SU-DHL-6 (cell line): ENCODE results near the gene DOK6.

Source experiments
- H2AFZ ChIP-seq: fragments of 200-600 bp; sonication (generic); 2 replicates; pipeline ENCODE4 v1.6.1; 2014; ENCODE audit warnings: low read depth, mild to moderate bottlenecking, moderate library complexity, mixed read lengths, antibody characterized with exemption, low read length; ENCODE audit not compliant: severe bottlenecking
- H3F3A ChIP-seq: fragments of 200-600 bp; shearing (Covaris generic); 2 replicates; pipeline ENCODE4 v1.6.0; 2016; ENCODE audit warnings: antibody characterized with exemption, mild to moderate bottlenecking; ENCODE audit not compliant: insufficient read depth
- H3K27ac ChIP-seq: fragments of 200-600 bp; sonication (generic); 2 replicates; pipeline ENCODE4 v1.5.1; 2016; ENCODE audit warnings: low read depth, mild to moderate bottlenecking, low read length, moderate library complexity, mixed read lengths
- H3K27me3 ChIP-seq: fragments of 200-600 bp; sonication (generic), shearing (Covaris generic); 2 replicates; pipeline ENCODE4 v1.6.0; 2014; ENCODE audit warnings: mild to moderate bottlenecking, low read length
- H3K36me3 ChIP-seq: fragments of 200-600 bp; sonication (generic); 2 replicates; pipeline ENCODE4 v1.6.1; 2014; ENCODE audit warnings: mild to moderate bottlenecking, low read length, mixed read lengths
- H3K4me2 ChIP-seq: fragments of 300-600, 200-600 bp; shearing (Covaris generic), sonication (generic); 2 replicates; pipeline ENCODE4 v1.6.0; 2014; ENCODE audit warnings: low read length, low read depth, mild to moderate bottlenecking; ENCODE audit not compliant: poor library complexity, severe bottlenecking
- H3K4me3 ChIP-seq: fragments of 200-600 bp; sonication (generic); 2 replicates; pipeline ENCODE4 v1.5.1; 2014; ENCODE audit warnings: antibody characterized with exemption, low read length, mild to moderate bottlenecking, mixed read lengths; ENCODE audit not compliant: insufficient read depth, poor library complexity, severe bottlenecking
- H3K79me2 ChIP-seq: fragments of 200-600 bp; sonication (generic); 2 replicates; pipeline ENCODE4 v1.6.1; 2014; ENCODE audit warnings: mild to moderate bottlenecking, low read length, moderate library complexity; ENCODE audit not compliant: insufficient read depth
- H3K9ac ChIP-seq: fragments of 200-600 bp; sonication (generic); 2 replicates; pipeline ENCODE4 v1.7.0; 2014; ENCODE audit warnings: mild to moderate bottlenecking, low read length
- H3K9me2 ChIP-seq: fragments of 200-600 bp; sonication (generic); replicated peaks from 2 replicates; pipeline ENCODE4 v1.6.1; 2014; ENCODE audit warnings: low read length; ENCODE audit not compliant: insufficient read depth
- H3K9me3 ChIP-seq: fragments of 200-600 bp; sonication (generic); 2 replicates; pipeline ENCODE4 v1.6.1; 2014; ENCODE audit warnings: low read length, mixed read lengths; ENCODE audit not compliant: insufficient read depth
- H4K20me1 ChIP-seq: fragments of 200-600 bp; sonication (generic); 2 replicates; pipeline ENCODE4 v1.6.1; 2014; ENCODE audit warnings: low read depth, mild to moderate bottlenecking, antibody characterized with exemption, low read length, moderate library complexity, mixed read lengths
- EZH2phosphoT487 ChIP-seq: fragments of 200-600 bp; sonication (generic), shearing (Covaris generic); conservative IDR thresholded peaks from 2 replicates; pipeline ENCODE4 v1.6.1; 2018; ENCODE audit warnings: mild to moderate bottlenecking, antibody characterized with exemption, low read length, moderate library complexity, mixed read lengths
- TF ChIP-seq, protein P1 (sequence below): fragments of 200-600 bp; sonication (generic); IDR thresholded peaks from one replicate; pipeline ENCODE4 v1.5.1; 2017; ENCODE audit warnings: antibody characterized with exemption, mild to moderate bottlenecking, low read length, moderate library complexity; ENCODE audit not compliant: insufficient read depth, poor library complexity, severe bottlenecking

Gene DOK6

DNA sequence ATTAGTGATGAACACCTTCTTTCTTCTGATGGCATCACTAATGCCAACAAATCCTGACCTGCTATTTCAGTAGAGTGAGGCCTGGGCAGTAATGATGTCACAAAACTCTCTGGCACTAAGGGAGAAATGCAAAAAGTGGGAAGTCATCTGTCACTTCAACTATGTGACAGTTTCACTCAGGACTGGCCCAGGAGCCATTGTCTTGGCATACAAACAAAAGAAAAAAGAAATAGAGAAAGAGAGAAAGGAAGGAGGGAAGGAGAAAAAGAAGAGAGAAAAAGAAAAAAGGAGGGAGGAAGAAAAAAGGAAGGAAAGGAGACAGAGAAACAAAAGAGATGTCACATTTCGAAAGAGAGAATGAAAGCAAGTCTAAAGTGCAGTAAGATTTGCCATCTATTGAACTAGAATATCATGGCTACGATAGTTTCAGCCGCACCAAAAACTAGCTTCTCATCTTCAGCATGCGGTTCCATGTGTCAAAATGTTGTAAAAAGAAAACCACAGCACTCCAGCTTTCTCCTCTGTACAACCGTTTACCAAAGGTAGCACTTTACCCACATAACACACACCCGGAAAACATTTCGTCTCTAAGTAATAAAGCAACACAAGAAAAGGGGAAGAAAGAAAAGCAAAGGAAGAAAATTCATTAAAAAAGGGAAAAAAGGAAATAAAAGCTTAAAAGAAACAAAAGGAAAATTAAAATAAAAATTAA, 496.9 kb downstream of the DOK6 start:
- TF ChIP-seq EZH2phosphoT487: no peak
- TF ChIP-seq, protein P1, sequence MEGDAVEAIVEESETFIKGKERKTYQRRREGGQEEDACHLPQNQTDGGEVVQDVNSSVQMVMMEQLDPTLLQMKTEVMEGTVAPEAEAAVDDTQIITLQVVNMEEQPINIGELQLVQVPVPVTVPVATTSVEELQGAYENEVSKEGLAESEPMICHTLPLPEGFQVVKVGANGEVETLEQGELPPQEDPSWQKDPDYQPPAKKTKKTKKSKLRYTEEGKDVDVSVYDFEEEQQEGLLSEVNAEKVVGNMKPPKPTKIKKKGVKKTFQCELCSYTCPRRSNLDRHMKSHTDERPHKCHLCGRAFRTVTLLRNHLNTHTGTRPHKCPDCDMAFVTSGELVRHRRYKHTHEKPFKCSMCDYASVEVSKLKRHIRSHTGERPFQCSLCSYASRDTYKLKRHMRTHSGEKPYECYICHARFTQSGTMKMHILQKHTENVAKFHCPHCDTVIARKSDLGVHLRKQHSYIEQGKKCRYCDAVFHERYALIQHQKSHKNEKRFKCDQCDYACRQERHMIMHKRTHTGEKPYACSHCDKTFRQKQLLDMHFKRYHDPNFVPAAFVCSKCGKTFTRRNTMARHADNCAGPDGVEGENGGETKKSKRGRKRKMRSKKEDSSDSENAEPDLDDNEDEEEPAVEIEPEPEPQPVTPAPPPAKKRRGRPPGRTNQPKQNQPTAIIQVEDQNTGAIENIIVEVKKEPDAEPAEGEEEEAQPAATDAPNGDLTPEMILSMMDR: no peak
- Histone ChIP-seq H3K36me3 (no peaks in the 10 kb centered on the region), H3K27ac (no peak overlapping the region)

DNA sequence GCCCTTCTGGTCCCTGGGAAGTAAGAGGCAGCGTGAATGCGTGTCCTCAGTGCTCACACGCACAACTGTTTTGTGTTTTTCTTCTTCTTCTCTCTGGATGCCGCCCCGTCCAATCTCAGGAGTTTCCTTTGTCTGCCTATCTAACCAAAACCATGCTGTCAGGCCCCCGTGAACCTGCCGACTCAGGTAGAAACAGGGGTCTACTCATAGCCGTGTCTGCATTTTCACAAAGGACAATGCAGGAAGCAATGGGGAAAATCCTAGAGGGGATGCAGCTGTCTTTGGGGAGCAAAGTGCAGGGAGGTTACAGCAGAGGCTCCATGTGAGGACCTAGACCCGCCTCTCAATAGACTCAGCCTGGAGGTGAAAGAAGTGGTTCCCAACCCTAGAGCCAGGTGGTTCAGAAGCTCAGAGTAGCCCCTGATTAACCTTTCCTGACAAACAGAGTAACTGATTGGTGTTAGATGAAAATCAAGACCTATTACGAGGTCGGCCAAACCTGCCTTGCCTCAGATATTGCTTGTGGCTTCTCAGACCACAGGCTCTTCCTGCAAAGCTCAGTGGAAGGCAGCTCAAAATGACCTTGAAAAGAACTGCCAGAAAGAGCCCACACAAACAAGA, 497.7 kb downstream of the DOK6 start:
- Histone ChIP-seq H3K36me3 (no peaks in the 10 kb centered on the region), H3K9me2 (no peaks in the 10 kb centered on the region), H3K9me3 (0 out of 2 replicates have a peak, but pooled peaks cover 3% of the 10 kb centered on the region), H3K79me2 (no peaks in the 10 kb centered on the region), H3F3A (no peaks in the 10 kb centered on the region), H3K4me2 (peak overlapping the region; percentile 7), H3K27me3 (no peaks in the 10 kb centered on the region), H4K20me1 (no peaks in the 10 kb centered on the region), H3K4me3 (no peak overlapping the region), H3K27ac (no peak overlapping the region), H2AFZ (no peak overlapping the region), H3K9ac (no peak overlapping the region)
- TF ChIP-seq, protein P1: no peak
- TF ChIP-seq EZH2phosphoT487: no peak

More for the DNA sequence above, 496.9 kb downstream of the DOK6 start:
- H3K4me3 ChIP-seq: no peak overlapping the region
- H4K20me1 ChIP-seq: no peaks in the 10 kb centered on the region
- H3F3A ChIP-seq: no peaks in the 10 kb centered on the region
- peak overlapping the region; percentile 7 for H3K4me2 ChIP-seq
- H3K9me3 ChIP-seq: no peaks in the 10 kb centered on the region
- H3K79me2 ChIP-seq: no peaks in the 10 kb centered on the region
- no peaks in the 10 kb centered on the region for H3K27me3 ChIP-seq
- no peaks in the 10 kb centered on the region for H3K9me2 ChIP-seq
- H2AFZ ChIP-seq: no peak overlapping the region
- no peak overlapping the region for H3K9ac ChIP-seq
